BJ (cell line): ENCODE data around the gene CRTAC1. TPM values are rescaled to one million over a fixed set of nuclear protein-coding genes. Genes with fewer than 3 reads are reported as not detected.

Experiments
- CTCF ChIA-PET: fragments of 350-600 bp; formaldehyde crosslinking; extraction: SDS; loops from one replicate; lab custom pipeline; 2021; ENCODE audit warnings: antibody characterized with exemption, inconsistent platforms; lab: Yijun Ruan, JAX
- POLR2A ChIA-PET: fragments of 300-600 bp; sonication (Branson Sonifier 250); formaldehyde crosslinking; extraction: SDS; loops from one replicate; lab custom pipeline; 2021; ENCODE audit warnings: antibody characterized with exemption; lab: Charles Lee
- DNase-seq: peaks from one replicate; pipeline ENCODE4 v3.0.0-alpha.2; 2011; ENCODE audit warnings: low read depth
- H3K27me3 ChIP-seq: 2 replicates; pipeline ENCODE4 v1.6.0; 2011; ENCODE audit warnings: low read length; ENCODE audit not compliant: control insufficient read depth, insufficient read depth
- H3K36me3 ChIP-seq: 2 replicates; pipeline ENCODE4 v1.5.1; 2011; ENCODE audit warnings: low read length; ENCODE audit not compliant: control insufficient read depth, insufficient read depth
- H3K4me3 ChIP-seq: 2 replicates; pipeline ENCODE4 v1.5.1; 2011; ENCODE audit warnings: low read depth, mild to moderate bottlenecking, control low read depth, low read length
- polyA plus RNA-seq: library from polyadenylated mRNA; depleted of rRNA; stranded (reverse); fragments of >200 nt; gene quantifications from 2 replicates; pipeline ENCODE4 v1.2.3, GENCODE V29; 2011
- TF ChIP-seq, protein P1 (sequence below): IDR thresholded peaks from 2 replicates; pipeline ENCODE4 v1.5.1; 2011; ENCODE audit warnings: low read depth, mild to moderate bottlenecking, control low read depth, inconsistent platforms, low read length, moderate library complexity; ENCODE audit not compliant: insufficient read depth

CRTAC1 gene
- polyA plus RNA-seq, 1 experiment: not detected

DNA sequence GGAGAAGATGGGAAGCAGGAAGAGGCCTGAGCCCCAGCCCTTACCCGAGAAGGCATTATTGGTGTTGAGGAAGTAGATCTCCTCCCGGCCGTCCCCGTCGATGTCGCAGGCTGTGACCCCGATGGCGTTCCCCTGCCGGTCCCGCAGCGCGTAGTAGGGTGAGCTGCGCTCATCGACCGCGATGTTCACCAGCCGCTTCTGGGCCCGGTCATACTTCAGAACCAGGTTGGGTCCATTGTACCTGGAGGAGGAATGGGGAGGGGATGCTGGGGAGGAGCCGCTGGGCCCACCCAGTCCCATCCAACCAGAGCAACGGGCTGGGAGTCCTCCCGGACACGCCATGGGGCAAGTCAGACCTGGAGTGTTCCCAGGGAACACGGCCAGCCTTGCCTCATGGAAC, 94.3 kb downstream of the CRTAC1 start:
- no peak for DNase-seq
- Histone ChIP-seq H3K4me3 (no peak overlapping the region), H3K36me3 (no peaks in the 10 kb centered on the region), H3K27me3 (no peaks in the 10 kb centered on the region)
- TF ChIP-seq, protein P1, sequence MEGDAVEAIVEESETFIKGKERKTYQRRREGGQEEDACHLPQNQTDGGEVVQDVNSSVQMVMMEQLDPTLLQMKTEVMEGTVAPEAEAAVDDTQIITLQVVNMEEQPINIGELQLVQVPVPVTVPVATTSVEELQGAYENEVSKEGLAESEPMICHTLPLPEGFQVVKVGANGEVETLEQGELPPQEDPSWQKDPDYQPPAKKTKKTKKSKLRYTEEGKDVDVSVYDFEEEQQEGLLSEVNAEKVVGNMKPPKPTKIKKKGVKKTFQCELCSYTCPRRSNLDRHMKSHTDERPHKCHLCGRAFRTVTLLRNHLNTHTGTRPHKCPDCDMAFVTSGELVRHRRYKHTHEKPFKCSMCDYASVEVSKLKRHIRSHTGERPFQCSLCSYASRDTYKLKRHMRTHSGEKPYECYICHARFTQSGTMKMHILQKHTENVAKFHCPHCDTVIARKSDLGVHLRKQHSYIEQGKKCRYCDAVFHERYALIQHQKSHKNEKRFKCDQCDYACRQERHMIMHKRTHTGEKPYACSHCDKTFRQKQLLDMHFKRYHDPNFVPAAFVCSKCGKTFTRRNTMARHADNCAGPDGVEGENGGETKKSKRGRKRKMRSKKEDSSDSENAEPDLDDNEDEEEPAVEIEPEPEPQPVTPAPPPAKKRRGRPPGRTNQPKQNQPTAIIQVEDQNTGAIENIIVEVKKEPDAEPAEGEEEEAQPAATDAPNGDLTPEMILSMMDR: no peak
- POLR2A ChIA-PET: no interaction called here
- CTCF ChIA-PET: no interaction called here

DNA sequence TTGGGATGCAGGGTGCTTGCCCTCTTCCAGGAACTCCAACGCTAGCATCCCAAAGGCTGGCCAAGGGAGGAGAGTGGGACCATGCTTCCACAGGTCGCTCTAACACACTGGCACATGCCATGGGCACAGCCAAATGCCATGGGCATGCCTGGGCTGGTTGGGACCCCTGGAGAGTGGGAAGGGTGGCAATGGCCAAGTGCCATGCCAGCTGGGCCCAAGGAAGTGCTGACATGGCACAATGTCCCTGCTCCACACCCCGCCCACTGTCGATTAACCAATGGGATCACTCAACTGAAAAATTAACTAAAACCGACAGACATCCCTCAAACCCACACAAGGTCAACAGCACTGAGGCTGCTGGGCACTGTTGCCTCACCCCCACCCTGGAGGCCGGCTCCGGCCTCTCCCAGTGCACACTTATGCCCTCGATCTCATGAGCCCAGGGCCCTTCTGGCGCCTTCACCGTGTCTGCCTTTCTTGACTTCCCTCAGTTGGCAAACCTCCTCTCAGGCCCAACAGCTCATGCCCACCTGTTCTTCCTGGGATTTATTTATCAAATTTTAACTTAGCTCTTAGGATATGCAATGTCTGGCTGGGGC, 97.4 kb downstream of the CRTAC1 start:
- POLR2A ChIA-PET: no interaction called here
- H3K27me3 ChIP-seq: peaks cover 1% of the 10 kb centered on the region; the same call in 1 of the 2 replicates
- no peaks in the 10 kb centered on the region for H3K36me3 ChIP-seq
- TF ChIP-seq, protein P1: no peak
- CTCF ChIA-PET: no interaction called here
- no peak overlapping the region for H3K4me3 ChIP-seq
- DNase-seq: no peak

DNA sequence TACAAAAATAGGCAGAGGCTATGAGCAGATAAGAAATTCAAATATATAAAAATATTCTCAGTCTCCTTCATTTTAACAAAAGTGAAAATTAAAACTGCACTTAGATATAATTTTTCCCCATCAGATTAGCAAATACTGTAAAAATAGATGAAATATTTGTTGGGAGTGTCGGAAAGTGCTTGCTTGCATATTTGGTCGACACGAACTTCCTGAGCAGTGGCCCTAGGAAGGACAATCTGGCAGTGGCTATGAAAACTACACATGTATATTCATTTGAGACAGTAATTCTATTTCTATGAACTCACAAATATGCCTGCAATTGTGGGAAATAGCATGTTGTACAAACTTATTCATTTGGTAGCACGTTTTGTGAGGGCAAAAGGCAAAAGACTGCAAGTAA, 99.4 kb downstream of the CRTAC1 start:
- peaks cover 1% of the 10 kb centered on the region; the same call in 1 of the 2 replicates for H3K27me3 ChIP-seq
- POLR2A ChIA-PET: no interaction called here
- H3K4me3 ChIP-seq: no peak overlapping the region
- no peaks in the 10 kb centered on the region for H3K36me3 ChIP-seq
- TF ChIP-seq, protein P1: no peak
- DNase-seq: no peak
- CTCF ChIA-PET: no interaction called here

DNA sequence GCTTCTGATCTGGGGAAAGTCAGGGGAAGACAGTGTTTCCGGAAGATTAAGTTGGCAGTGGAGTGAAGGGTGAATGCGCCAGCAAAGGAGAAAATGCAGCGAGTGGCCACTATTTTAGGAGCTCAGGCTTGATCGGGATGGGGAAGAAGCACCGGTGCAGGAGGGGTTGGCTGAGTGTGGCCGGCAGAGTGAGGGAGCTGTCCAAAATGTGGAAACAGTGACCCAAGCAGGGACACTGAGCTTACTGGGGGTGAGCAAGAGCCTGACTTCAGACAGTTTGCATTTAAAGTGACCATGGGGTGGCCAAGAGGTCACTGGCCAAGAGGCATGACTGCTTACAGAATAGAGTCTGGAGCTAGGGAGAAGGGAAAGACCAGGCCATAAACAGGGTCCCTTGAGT, 101.5 kb downstream of the CRTAC1 start:
- H3K27me3 ChIP-seq: peaks cover 1% of the 10 kb centered on the region; the same call in 1 of the 2 replicates
- H3K36me3 ChIP-seq: no peaks in the 10 kb centered on the region
- TF ChIP-seq, protein P1: no peak
- no peak for DNase-seq
- POLR2A ChIA-PET: no interaction called here
- CTCF ChIA-PET: interaction anchor here (1.5 kb wide), 1 partner anchor 14 kb away, joined by 6 read pairs; no protein-coding TSS in a partner anchor
- no peak overlapping the region for H3K4me3 ChIP-seq

DNA sequence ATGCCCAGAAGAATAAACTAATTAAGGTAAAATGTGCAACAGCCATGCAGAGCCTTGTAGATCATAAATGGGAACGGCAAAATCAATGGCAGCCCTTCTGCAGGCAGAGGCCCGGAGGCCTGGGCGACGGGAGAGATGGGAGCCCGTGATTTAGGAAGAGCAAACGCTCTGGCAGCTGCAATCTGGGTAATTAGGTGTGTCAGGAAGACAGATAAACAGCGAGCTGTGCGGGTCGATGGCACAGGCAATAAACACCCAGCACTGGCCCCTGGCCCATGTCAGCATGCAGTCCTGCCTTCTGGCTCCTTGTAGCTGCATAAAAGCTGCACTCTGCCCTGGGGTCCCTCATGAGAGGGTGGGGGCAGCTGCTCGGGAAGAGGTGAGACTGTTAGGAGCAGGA, 102.8 kb downstream of the CRTAC1 start:
- no peak for DNase-seq
- CTCF ChIA-PET: interaction anchor here (2.5 to 2.6 kb wide), 2 partner anchors 13 to 114 kb away, joined by 8 to 12 read pairs; no protein-coding TSS in a partner anchor
- Histone ChIP-seq H3K36me3 (no peaks in the 10 kb centered on the region), H3K4me3 (no peak overlapping the region), H3K27me3 (peaks cover 1% of the 10 kb centered on the region; the same call in 1 of the 2 replicates)
- TF ChIP-seq, protein P1: no peak
- POLR2A ChIA-PET: interaction anchor here (0.6 kb wide), 1 partner anchor 180 kb away, joined by 4 read pairs; no protein-coding TSS in a partner anchor
